Ovary (tissue), 3 donors: ENCODE measurements around the gene DBH.

Source experiments
- CTCF ChIP-seq, 3 donors: fragments of 450-650 bp in 2 of 3; fragments of 200-600 bp in 1 of 3; IDR thresholded peaks; one replicate each; pipeline versions ENCODE4 v1.5.1 to v1.8.0; 2016 to 2022; ENCODE audit warnings: antibody characterized with exemption in 3 of 3, mild to moderate bottlenecking in 1 of 3
- POLR2A ChIP-seq: fragments of 450-650 bp; IDR thresholded peaks from one replicate; pipeline ENCODE4 v1.6.1; 2017; ENCODE audit warnings: antibody characterized with exemption, mild to moderate bottlenecking, moderate library complexity
- donor health status: DM: no; HTN: no; CAD: no.

- no peak for TF ChIP-seq CTCF (IDR thresholded peaks at IDR 0.05)
- TF ChIP-seq POLR2A, result no peak
Measured at GRCh38 chr9:133701321-133701980, 65.3 kb downstream of the DBH start.
